ENCODE measurements around the gene RPF1.

GRCh38 chr1:84467298-84467697, 11.8 kb upstream of the RPF1 start:
- TF ChIP-seq, protein P1, sequence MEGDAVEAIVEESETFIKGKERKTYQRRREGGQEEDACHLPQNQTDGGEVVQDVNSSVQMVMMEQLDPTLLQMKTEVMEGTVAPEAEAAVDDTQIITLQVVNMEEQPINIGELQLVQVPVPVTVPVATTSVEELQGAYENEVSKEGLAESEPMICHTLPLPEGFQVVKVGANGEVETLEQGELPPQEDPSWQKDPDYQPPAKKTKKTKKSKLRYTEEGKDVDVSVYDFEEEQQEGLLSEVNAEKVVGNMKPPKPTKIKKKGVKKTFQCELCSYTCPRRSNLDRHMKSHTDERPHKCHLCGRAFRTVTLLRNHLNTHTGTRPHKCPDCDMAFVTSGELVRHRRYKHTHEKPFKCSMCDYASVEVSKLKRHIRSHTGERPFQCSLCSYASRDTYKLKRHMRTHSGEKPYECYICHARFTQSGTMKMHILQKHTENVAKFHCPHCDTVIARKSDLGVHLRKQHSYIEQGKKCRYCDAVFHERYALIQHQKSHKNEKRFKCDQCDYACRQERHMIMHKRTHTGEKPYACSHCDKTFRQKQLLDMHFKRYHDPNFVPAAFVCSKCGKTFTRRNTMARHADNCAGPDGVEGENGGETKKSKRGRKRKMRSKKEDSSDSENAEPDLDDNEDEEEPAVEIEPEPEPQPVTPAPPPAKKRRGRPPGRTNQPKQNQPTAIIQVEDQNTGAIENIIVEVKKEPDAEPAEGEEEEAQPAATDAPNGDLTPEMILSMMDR (IDR thresholded peaks at IDR 0.05), result no peak
- TF ChIP-seq POLR2AphosphoS5 (IDR thresholded peaks at IDR 0.05), result no peak

Data from breast epithelium (tissue), 3 donors.